GM12892 (cell line): ENCODE data around the gene UBE2M.
A peak's percentile ranks its signal among the peaks of the same experiment; 100 is the strongest.

Experiments used
- DNase-seq: peaks from one replicate; pipeline ENCODE4 v3.0.0; 2011; ENCODE audit not compliant: insufficient read length
- FAIRE-seq: peaks from 2 replicates; lab custom pipeline; 2011; peaks lifted over from hg19 to GRCh38; lab: Jason Lieb, UNC
- POLR2A ChIP-seq: IDR thresholded peaks from 2 replicates; pipeline ENCODE4 v1.6.1; 2011; ENCODE audit warnings: low read depth, low read length, control low read depth
- POLR2AphosphoS5 ChIP-seq: IDR thresholded peaks from 2 replicates; pipeline ENCODE4 v1.6.1; 2011; ENCODE audit warnings: low read depth, low read length, control low read depth
- TAF1 ChIP-seq: IDR thresholded peaks from 2 replicates; pipeline ENCODE4 v1.6.1; 2011; ENCODE audit warnings: low read depth, mild to moderate bottlenecking, control low read depth, low read length, borderline replicate concordance

The UBE2M gene

DNA sequence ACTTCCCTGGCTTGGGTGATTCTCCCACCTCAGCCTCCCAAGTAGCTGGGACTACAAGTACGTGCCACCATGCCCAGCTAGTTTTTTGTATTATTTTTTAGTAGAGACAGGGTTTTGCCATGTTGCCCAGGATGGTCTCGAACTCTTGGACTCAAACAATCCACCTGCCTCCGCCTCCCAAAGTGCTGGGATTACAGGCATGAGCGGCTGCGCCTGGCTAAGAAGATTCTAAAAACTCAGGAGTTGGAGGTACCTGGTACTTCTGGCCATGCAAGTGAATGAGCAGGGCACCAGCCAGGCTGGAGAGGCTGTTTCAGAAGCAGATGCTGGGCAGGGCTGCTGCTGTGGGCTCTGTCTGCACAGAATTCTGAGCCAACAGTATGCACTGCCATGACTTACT, 8.6 kb upstream of the UBE2M start:
- FAIRE-seq (no peak), DNase-seq (no peak)
- TF ChIP-seq POLR2A = no peak
- TF ChIP-seq TAF1 = no peak
- no peak for TF ChIP-seq POLR2AphosphoS5

DNA sequence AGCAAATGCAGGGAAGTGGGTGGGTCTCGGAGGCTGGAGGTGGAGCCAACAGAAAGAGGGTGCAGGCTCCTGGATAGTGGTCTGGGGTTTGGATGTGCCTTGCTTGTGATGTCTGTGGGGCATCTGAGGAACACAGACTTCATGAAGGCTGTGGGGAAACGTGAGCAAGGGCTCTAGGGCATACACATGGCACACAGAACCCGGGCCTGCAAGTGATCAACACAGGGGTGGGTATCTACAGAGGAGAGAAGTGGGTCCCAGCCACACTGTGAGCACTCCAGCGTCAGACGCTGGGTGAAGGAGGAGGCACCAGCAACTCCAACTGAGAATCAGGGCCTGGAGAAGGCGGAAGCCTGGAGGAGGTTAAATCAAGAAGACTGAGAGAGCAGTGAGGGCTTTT, 5.4 kb upstream of the UBE2M start:
- DNase-seq (no peak), FAIRE-seq (no peak)
- no peak for TF ChIP-seq POLR2AphosphoS5
- TF ChIP-seq TAF1 = no peak
- TF ChIP-seq POLR2A = no peak

DNA sequence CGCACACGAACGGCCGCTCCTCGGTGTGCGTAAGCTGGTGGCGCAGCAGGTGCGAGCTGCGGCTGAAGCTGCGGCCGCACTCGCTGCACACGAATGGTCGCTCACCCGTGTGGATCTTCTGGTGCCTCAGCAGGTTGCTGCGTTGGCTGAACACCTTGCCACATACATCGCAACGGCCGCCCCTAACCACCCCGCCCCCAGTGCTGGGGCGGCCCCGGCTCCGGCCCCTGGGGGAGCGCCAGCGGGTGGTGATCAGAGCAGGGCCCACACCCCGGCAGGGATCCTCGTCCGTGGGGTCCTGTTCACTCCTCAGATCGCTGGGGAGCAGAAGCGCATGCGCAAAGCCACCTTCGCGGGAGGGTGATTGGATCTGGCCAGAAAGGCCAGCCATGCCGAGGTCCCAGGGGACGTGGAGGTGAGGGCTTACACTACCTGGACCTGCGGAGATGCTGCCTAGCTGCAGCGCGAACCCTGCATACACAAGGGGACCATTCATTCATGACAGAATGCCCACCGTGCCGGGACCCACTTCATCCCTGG, 4.7 kb upstream of the UBE2M start:
- DNase-seq (peak; percentile 58), FAIRE-seq (peak; percentile 84)
- TF ChIP-seq POLR2A = no peak
- TF ChIP-seq TAF1 = no peak
- no peak for TF ChIP-seq POLR2AphosphoS5

DNA sequence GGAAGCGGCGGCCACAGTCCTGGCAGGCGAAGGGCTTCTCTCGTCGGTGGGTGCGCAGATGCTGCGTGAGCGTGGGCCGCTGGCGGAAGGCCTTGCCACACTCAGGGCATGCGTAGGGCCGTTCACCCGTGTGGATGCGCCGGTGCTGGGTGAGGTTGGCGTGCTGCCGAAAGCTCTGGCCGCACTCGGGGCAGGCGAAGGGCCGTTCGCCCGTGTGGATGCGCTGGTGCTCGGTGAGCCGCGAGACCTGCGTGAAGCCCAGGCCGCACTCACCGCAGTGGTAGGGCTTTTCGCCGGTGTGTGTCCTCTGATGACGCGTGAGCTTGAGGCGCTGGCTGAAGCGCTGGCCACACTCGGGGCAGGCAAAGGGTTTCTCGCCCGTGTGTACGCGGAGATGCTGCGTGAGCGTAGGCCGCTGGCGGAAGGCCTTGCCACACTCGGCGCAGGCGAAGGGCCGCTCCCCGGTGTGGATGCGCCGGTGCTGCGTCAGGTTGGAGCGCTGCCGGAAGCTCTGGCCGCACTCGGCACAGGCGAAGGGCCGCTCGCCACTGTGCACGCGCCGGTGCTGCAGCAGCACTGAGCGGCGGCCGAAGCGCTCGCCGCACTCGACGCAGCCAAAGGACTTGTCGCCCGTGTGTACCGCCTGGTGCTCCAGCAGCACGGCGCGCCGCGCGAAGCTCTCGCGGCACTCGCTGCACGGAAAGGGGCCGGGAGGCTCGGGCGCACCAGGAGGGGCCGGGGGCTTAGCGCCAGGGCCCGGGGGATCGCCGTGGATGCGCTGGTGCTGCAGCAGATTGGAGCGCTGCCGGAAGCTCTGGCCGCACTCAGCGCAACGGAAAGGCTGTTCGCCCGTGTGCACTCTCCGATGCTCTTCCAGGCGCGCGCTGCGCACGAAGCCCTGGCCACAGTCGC, 4.0 kb upstream of the UBE2M start:
- TF ChIP-seq TAF1 (no peak), POLR2AphosphoS5 (peak; percentile 47; the same call in 1 of the 2 replicates), POLR2A (peak; percentile 68; the same call in 1 of the 2 replicates)
- DNase-seq (no peak), FAIRE-seq (peak; percentile 53)

DNA sequence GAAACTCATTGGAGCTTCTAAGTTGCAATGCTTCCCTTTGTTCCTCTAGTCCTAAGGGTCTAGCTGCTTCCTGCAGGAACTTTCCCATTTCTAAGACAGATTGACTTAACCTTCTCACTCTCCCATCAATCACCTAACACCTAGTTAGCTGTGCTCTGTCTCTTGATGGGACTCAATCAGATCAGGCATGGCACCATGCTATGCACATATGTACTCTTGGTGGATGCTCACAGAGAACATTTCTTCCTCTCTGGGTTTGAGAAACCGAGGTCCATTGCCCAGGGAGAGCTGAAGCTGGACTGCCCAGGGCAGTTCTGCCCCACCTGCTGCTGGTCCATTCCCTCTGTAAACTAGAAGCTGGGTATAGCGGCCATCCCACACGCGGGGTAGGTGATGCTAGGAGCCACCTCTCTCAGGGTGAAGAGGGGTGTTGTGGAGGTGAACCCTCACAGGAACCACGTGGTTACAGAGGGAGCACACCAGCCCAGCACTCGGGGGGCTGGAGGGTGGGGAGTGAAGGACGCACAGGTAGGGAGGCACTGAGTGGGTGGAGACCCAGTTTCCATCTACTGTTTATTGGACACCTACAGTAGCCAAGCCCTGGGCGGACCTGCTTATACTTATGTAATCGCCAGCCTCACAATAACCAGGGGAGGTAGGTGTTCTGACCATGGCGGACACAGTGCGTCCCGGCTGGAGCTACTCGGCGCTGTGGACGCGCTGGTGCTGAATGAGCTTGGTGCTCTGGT, 3.1 kb upstream of the UBE2M start:
- no peak for TF ChIP-seq POLR2AphosphoS5
- no peak for TF ChIP-seq POLR2A
- TF ChIP-seq TAF1 = no peak
- DNase-seq (no peak), FAIRE-seq (no peak)

DNA sequence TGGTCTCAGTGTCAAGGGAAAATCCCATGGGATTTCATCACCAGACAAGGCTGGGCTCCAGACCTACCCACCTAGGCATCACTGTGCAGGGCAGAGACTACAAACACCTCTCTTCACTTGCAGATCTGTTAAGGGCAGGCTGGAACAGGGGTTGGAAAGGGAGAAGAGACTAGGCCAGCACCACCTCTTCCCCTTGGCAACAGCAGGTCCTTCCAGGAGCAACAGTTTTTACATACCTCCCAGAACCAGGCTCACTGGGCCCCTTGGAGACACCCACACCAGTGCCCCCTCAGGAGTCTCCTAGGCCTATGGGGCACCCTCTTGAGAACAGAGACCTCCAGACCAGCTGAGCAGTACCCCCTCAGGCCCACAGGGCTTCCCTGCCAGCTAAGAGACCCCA, 2.5 kb upstream of the UBE2M start:
- DNase-seq = no peak
- FAIRE-seq = no peak
- no peak for TF ChIP-seq POLR2A
- TF ChIP-seq TAF1 = no peak
- TF ChIP-seq POLR2AphosphoS5 = no peak

DNA sequence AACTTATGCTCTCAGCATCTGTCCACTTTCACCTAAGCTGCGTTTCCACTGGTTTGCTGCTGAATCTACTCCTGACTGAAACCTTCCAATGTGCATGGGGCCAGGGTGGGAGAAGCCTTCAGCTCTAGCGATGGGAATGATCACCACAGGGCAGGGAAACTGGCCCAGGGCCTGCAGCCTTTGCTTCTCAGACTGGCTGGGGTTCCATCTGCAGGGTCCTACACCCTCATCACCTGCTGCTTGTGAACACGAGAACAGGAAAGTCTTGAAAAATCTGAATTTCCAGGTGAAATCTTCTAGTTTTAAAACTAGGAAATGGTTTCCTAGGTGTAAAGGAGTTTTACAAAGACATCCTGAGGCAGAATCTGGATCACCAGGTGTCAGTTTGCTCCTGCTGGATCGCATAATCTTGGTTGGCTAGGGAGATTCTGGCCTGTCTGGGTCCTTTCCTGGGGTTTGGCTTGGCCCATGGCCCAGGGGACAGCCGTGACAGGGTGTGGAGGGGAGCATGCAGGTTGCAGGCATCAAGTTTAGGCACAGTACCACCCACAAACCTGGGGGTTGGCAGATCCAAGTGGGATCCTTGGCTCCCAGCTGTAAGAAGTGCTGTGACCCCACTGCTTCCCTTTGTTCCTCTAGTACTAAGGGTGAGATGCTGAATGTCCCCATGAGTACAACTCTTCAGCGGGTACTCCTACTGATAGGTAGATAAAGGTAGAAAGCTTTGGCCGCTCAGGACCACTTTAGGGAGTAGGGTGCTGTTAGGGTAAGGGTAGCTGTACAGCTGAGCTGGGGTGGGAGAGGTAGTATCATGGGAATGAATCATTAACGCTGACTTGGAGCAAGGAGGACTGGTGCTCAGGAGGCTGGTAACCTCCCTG, 1.8 kb upstream of the UBE2M start:
- no peak for DNase-seq
- TF ChIP-seq TAF1 (no peak), POLR2A (no peak), POLR2AphosphoS5 (no peak)
- FAIRE-seq = no peak

DNA sequence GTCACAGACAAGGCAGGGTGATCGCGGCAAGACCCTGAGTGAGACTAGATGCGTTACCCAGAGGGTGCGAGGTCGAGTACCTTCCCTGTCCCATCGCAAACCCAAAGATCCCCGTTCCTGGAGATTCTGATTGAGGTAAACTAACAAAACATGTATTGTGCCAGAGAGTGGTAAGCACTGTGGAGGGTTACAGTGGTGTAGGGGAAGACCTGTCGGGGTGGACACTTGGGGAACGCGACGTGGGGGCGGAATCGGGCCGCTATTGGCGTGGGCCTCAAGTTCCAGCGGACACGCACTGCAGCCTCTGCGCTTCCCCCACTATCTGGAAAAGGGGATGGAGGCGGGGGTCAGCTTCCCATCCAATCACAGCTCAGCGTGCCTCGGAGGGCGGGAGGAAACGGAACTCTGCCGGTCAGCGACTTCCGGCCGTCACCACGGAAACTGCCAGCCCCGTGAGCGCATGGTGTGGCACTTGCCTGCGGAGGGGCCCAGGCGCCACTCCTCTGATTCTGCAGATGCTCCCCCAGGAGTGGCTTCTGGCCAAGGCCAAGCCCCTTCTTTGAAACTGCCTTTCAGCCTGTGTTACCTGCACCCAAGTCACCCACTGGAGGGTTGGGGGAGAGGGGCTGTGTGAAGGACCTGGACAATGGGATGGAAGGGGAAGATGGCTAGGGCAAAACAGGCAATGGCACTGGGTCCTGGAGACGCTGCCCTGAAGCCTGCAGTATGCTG, 1.0 kb upstream of the UBE2M start:
- TF ChIP-seq POLR2A (peak; percentile 94), TAF1 (peak; percentile 68; the same call in 1 of the 2 replicates), POLR2AphosphoS5 (peak; percentile 94)
- FAIRE-seq = no peak
- DNase-seq = peak; percentile 93

DNA sequence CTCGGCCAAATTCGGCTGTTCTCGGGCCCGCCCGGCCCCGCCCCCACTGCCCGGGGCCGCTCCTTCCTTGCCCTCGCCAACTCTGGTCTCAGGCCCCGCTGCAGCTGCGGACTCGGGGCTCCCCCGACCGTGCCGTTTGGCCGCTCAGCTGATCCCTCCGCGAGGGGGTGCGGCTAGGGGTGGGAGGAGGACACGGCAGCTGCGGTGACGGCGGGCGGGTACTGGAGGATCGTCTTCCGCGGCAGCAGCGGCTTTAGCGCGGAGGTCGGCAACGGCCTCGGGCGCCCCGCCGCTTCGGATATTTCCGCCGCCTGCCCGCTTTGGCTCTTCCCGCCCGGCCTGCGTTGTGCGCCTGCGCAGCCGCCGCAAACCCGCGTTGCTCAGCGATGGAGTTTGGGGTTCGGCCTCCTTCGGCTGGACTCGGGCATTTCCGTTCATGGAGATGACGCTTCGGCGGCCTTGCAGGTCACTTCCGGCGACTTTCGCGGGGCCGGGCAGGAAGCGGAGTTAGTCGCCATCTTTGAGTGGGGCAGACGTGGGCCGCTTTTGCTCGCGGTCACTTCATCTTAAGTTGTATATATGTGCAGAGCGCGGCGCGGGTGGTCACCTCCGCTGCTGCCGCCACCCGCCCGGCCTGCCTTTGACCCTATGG, 338 bp upstream of the UBE2M start:
- TF ChIP-seq TAF1 = peak; percentile 35; the same call in 1 of the 2 replicates
- no peak for TF ChIP-seq POLR2AphosphoS5
- FAIRE-seq (peak; percentile 99), DNase-seq (peak; percentile 95)

DNA sequence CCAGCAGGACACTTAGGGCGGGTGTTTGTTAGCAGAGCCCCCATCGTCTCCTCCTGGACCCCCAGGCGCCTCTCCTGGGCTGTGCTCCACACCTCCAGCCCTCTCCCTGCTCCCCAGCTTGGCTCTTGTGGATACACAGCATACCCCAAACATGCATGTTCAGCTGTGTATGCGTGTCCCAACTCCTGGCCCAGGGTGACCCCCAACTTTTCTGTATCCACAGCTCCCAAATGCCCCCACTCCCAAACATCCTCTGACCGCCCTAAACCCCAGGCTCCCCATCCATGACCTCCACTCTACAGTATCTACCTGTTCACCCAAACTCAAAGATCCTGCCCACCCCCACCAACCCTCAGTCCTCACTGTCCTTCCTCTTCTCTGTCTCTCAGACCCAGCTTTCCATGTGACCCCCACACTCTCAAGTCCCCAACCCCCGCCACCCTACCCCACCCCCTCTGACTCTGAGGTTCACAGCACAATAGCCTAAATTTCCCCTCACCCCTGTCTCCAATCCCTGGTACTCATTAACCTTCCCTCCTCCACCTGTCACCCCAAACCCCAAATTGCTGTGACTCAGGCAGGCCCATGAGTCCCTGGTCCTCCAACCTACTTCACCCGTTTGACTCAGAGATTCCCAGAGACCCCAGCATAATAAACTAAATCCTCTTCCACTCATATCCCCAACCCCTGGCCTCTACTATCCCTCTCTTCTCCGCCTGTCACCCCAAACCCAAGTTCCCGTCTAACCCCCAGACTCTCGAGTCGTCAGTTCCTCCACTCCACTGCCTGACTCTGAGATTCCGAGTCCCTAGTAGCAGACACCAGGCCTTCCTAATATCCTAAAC, 968 bp downstream of the UBE2M start:
- no peak for TF ChIP-seq POLR2A
- no peak for TF ChIP-seq TAF1
- TF ChIP-seq POLR2AphosphoS5 = no peak
- no peak for FAIRE-seq

More for the DNA sequence above, 968 bp downstream of the UBE2M start:
- no peak for DNase-seq
